ENCODE results near the gene LCN15.

DNA sequence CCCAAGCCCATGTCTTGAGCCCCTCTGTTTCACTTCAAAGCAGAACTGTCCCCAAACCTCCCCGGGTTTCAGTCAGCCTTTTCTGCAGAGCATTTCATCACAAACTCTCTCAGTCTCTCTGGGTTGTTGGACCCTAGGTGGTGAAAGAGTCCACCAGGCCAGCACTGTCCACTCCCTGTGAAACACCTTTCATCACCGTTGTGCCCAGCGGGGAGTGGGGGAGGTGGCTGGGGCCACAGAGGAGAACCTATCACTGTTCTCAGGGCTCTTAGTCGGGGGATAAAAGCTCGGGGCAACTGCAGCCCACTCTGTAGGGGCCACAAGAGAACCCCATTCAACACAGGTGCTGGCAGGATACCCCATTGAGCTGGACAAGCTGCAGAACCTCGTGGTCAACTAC, 38.0 kb upstream of the LCN15 start:
- TF ChIP-seq, protein P1, sequence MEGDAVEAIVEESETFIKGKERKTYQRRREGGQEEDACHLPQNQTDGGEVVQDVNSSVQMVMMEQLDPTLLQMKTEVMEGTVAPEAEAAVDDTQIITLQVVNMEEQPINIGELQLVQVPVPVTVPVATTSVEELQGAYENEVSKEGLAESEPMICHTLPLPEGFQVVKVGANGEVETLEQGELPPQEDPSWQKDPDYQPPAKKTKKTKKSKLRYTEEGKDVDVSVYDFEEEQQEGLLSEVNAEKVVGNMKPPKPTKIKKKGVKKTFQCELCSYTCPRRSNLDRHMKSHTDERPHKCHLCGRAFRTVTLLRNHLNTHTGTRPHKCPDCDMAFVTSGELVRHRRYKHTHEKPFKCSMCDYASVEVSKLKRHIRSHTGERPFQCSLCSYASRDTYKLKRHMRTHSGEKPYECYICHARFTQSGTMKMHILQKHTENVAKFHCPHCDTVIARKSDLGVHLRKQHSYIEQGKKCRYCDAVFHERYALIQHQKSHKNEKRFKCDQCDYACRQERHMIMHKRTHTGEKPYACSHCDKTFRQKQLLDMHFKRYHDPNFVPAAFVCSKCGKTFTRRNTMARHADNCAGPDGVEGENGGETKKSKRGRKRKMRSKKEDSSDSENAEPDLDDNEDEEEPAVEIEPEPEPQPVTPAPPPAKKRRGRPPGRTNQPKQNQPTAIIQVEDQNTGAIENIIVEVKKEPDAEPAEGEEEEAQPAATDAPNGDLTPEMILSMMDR (IDR thresholded peaks at IDR 0.05) = no peak
- TF ChIP-seq POLR2AphosphoS5 (IDR thresholded peaks at IDR 0.05; ENCODE audit: low read depth, low read length) (no peak), SIN3A (IDR thresholded peaks at IDR 0.05; ENCODE audit: borderline replicate concordance, insufficient read depth, low read depth, low read length) (no peak)
- TF ChIP-seq, protein P2, sequence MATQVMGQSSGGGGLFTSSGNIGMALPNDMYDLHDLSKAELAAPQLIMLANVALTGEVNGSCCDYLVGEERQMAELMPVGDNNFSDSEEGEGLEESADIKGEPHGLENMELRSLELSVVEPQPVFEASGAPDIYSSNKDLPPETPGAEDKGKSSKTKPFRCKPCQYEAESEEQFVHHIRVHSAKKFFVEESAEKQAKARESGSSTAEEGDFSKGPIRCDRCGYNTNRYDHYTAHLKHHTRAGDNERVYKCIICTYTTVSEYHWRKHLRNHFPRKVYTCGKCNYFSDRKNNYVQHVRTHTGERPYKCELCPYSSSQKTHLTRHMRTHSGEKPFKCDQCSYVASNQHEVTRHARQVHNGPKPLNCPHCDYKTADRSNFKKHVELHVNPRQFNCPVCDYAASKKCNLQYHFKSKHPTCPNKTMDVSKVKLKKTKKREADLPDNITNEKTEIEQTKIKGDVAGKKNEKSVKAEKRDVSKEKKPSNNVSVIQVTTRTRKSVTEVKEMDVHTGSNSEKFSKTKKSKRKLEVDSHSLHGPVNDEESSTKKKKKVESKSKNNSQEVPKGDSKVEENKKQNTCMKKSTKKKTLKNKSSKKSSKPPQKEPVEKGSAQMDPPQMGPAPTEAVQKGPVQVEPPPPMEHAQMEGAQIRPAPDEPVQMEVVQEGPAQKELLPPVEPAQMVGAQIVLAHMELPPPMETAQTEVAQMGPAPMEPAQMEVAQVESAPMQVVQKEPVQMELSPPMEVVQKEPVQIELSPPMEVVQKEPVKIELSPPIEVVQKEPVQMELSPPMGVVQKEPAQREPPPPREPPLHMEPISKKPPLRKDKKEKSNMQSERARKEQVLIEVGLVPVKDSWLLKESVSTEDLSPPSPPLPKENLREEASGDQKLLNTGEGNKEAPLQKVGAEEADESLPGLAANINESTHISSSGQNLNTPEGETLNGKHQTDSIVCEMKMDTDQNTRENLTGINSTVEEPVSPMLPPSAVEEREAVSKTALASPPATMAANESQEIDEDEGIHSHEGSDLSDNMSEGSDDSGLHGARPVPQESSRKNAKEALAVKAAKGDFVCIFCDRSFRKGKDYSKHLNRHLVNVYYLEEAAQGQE (IDR thresholded peaks at IDR 0.05; ENCODE audit: insufficient read depth in 1 of 2, low read depth in 2 of 2, low read length in 1 of 2) = no peak

Data from Panc1 (cell line).